BE2C (cell line): ENCODE data around the gene PCCA.
"Not testable (repeated sequence)": the region's sequence is repeated elsewhere in the genome, so short reads cannot be mapped to it uniquely, and the experiment has no call there.

Experiments
- DNase-seq: peaks from one replicate; pipeline ENCODE4 v3.0.0-alpha.2; 2020
- H3K27me3 ChIP-seq: fragments of 250-450 bp; sonication (Bioruptor Pico); 2 replicates; pipeline ENCODE4 v1.5.1; 2020; ENCODE audit warnings: mild to moderate bottlenecking
- H3K36me3 ChIP-seq: fragments of 250-450 bp; sonication (Bioruptor Pico); 2 replicates; pipeline ENCODE4 v1.5.1; 2020; ENCODE audit warnings: mild to moderate bottlenecking
- H3K4me1 ChIP-seq: fragments of 250-450 bp; sonication (Bioruptor Pico); 2 replicates; pipeline ENCODE4 v1.5.1; 2020
- H3K4me3 ChIP-seq: 2 replicates; pipeline ENCODE4 v1.5.1; 2011; ENCODE audit warnings: low read depth, low read length
- H3K9me3 ChIP-seq: fragments of 250-450 bp; sonication (Bioruptor Pico); 2 replicates; pipeline ENCODE4 v1.5.1; 2020
- CTCF ChIP-seq: IDR thresholded peaks from 2 replicates; pipeline ENCODE4 v1.5.1; 2012; ENCODE audit warnings: mild to moderate bottlenecking, low read depth, low read length

Gene PCCA

GRCh38 chr13:100130092-100130491, 41.2 kb downstream of the PCCA start:
- DNase-seq: peak; percentile 9
- no peak overlapping the region for H3K4me3 ChIP-seq
- peaks cover 19% of the 10 kb centered on the region for H3K4me1 ChIP-seq

GRCh38 chr13:100130930-100131511, 42.1 kb downstream of the PCCA start:
- DNase-seq: no peak
- no peaks in the 10 kb centered on the region for H3K27me3 ChIP-seq

More at GRCh38 chr13:100130092-100130491, 41.2 kb downstream of the PCCA start:
- no peaks in the 10 kb centered on the region for H3K9me3 ChIP-seq
- H3K27me3 ChIP-seq: no peaks in the 10 kb centered on the region
- no peaks in the 10 kb centered on the region for H3K36me3 ChIP-seq
- no peak for TF ChIP-seq CTCF

GRCh38 chr13:100131863-100132574, 43.1 kb downstream of the PCCA start:
- Histone ChIP-seq H3K36me3 (no peaks in the 10 kb centered on the region), H3K27me3 (no peaks in the 10 kb centered on the region), H3K4me3 (no peak overlapping the region), H3K9me3 (no peaks in the 10 kb centered on the region), H3K4me1 (peaks cover 19% of the 10 kb centered on the region)
- DNase-seq: peak; percentile 34
- no peak for TF ChIP-seq CTCF

More at GRCh38 chr13:100130930-100131511, 42.1 kb downstream of the PCCA start:
- Histone ChIP-seq H3K4me1 (peaks cover 19% of the 10 kb centered on the region), H3K9me3 (no peaks in the 10 kb centered on the region), H3K4me3 (no peak overlapping the region), H3K36me3 (no peaks in the 10 kb centered on the region)
- no peak for TF ChIP-seq CTCF

- H3K27me3 ChIP-seq: no peaks in the 10 kb centered on the region
- no peak for DNase-seq
- TF ChIP-seq CTCF: no peak
These were observed 50.1 kb downstream of the PCCA start for GRCh38 chr13:100138859-100139491.

GRCh38 chr13:100139817-100140216, 50.9 kb downstream of the PCCA start:
- Histone ChIP-seq H3K9me3 (no peaks in the 10 kb centered on the region), H3K4me3 (no peak overlapping the region), H3K4me1 (no peaks in the 10 kb centered on the region), H3K27me3 (no peaks in the 10 kb centered on the region), H3K36me3 (no peaks in the 10 kb centered on the region)
- DNase-seq: no peak
- TF ChIP-seq CTCF: no peak

More at GRCh38 chr13:100138859-100139491, 50.1 kb downstream of the PCCA start:
- H3K36me3 ChIP-seq: no peaks in the 10 kb centered on the region
- H3K9me3 ChIP-seq: no peaks in the 10 kb centered on the region
- no peak overlapping the region for H3K4me3 ChIP-seq
- H3K4me1 ChIP-seq: no peaks in the 10 kb centered on the region

- Histone ChIP-seq H3K9me3 (no peaks in the 10 kb centered on the region), H3K36me3 (no peaks in the 10 kb centered on the region), H3K27me3 (no peaks in the 10 kb centered on the region), H3K4me3 (no peak overlapping the region), H3K4me1 (no peaks in the 10 kb centered on the region)
- no peak for DNase-seq
- no peak for TF ChIP-seq CTCF
These were observed 51.5 kb downstream of the PCCA start for GRCh38 chr13:100140441-100140840.

GRCh38 chr13:100141461-100141961, 52.6 kb downstream of the PCCA start:
- DNase-seq, H3K4me1 ChIP-seq, H3K36me3 ChIP-seq, H3K4me3 ChIP-seq, H3K9me3 ChIP-seq, H3K27me3 ChIP-seq: not testable (repeated sequence)
